ENCODE results near the gene B4GALT5. TPM values are rescaled to one million over a fixed set of nuclear protein-coding genes. Genes with fewer than 3 reads are reported as not detected.
"Not testable (repeated sequence)": the region's sequence is repeated elsewhere in the genome, so short reads cannot be mapped to it uniquely, and the experiment has no call there.

Gene B4GALT5
- total and polyA plus RNA-seq, 5 donors from 2014 or later = 0.45 to 13.6 (median 1.1) TPM

- H3K27ac ChIP-seq (ENCODE audit: insufficient read depth, low read length, poor library complexity, severe bottlenecking) = no peak overlapping the region
- H3K36me3 Mint-ChIP-seq = no peaks in the 10 kb centered on the region
- H3K4me1 ChIP-seq (ENCODE audit: control insufficient read depth, insufficient read depth, low read length, poor library complexity, severe bottlenecking) = peaks cover 15% of the 10 kb centered on the region
- no peaks in the 10 kb centered on the region for H3K27me3 ChIP-seq (ENCODE audit: control insufficient read depth, insufficient read depth, low read length)
- H3K36me3 ChIP-seq (ENCODE audit: control insufficient read depth, insufficient read depth, low read length) = no peaks in the 10 kb centered on the region
- no peaks in the 10 kb centered on the region for H3K9me3 Mint-ChIP-seq
- H3K27me3 Mint-ChIP-seq = peaks cover 4% of the 10 kb centered on the region
- DNase-seq (no peak), ATAC-seq (ENCODE audit: low read depth in 2 of 2) (no peak)
- H3K4me3 Mint-ChIP-seq = no peak overlapping the region
- no peak overlapping the region for H3K4me3 ChIP-seq (ENCODE audit: low read depth, low read length)
- no peak overlapping the region for H3K27ac Mint-ChIP-seq
- H3K9me3 ChIP-seq (ENCODE audit: control insufficient read depth in 2 of 2, low read length in 2 of 2) = no peaks in the 10 kb centered on the region
- peaks cover 0 to 15% (median 13%) of the 10 kb centered on the region in 4 donors for H3K4me1 Mint-ChIP-seq
Observed at GRCh38 chr20:49612127-49612738, 101.4 kb downstream of the B4GALT5 start.

GRCh38 chr20:49611539-49612126 lies 102.0 kb downstream of the B4GALT5 start:
- H3K27ac ChIP-seq (ENCODE audit: insufficient read depth, low read length, poor library complexity, severe bottlenecking); H3K27me3 Mint-ChIP-seq; H3K27me3 ChIP-seq (ENCODE audit: control insufficient read depth, insufficient read depth, low read length); H3K9me3 Mint-ChIP-seq; H3K36me3 ChIP-seq (ENCODE audit: control insufficient read depth, insufficient read depth, low read length); H3K9me3 ChIP-seq (ENCODE audit: control insufficient read depth in 2 of 2, low read length in 2 of 2); H3K4me3 ChIP-seq (ENCODE audit: low read depth, low read length); H3K4me3 Mint-ChIP-seq; DNase-seq; H3K36me3 Mint-ChIP-seq; ATAC-seq (ENCODE audit: low read depth in 2 of 2); H3K27ac Mint-ChIP-seq: not testable (repeated sequence)
- peaks cover 15% of the 10 kb centered on the region for H3K4me1 ChIP-seq (ENCODE audit: control insufficient read depth, insufficient read depth, low read length, poor library complexity, severe bottlenecking)
- peaks cover 0 to 15% (median 13%) of the 10 kb centered on the region in 4 donors for H3K4me1 Mint-ChIP-seq

GRCh38 chr20:49610691-49611538 lies 102.8 kb downstream of the B4GALT5 start:
- Histone ChIP-seq H3K27ac (ENCODE audit: insufficient read depth, low read length, poor library complexity, severe bottlenecking) (no peak overlapping the region), H3K4me3 (ENCODE audit: low read depth, low read length) (no peak overlapping the region), H3K36me3 (ENCODE audit: control insufficient read depth, insufficient read depth, low read length) (no peaks in the 10 kb centered on the region), H3K4me1 (ENCODE audit: control insufficient read depth, insufficient read depth, low read length, poor library complexity, severe bottlenecking) (peaks cover 15% of the 10 kb centered on the region), H3K9me3 (ENCODE audit: control insufficient read depth in 2 of 2, low read length in 2 of 2) (no peaks in the 10 kb centered on the region), H3K27me3 (ENCODE audit: control insufficient read depth, insufficient read depth, low read length) (no peaks in the 10 kb centered on the region)
- H3K4me1 Mint-ChIP-seq = peaks cover 0 to 15% (median 13%) of the 10 kb centered on the region in 4 donors
- no peaks in the 10 kb centered on the region for H3K9me3 Mint-ChIP-seq
- H3K36me3 Mint-ChIP-seq = no peaks in the 10 kb centered on the region
- H3K27me3 Mint-ChIP-seq = peaks cover 4% of the 10 kb centered on the region
- H3K27ac Mint-ChIP-seq = peak overlapping the region in 1 of 3 donors; percentile 84
- peak; percentile 61 to 69 for ATAC-seq (ENCODE audit: low read depth in 2 of 2)
- H3K4me3 Mint-ChIP-seq = peak overlapping the region in 3 of 4 donors; percentile 46 to 74 (median 69)
- peak; percentile 60 to 77 (median 69) for DNase-seq

DNA sequence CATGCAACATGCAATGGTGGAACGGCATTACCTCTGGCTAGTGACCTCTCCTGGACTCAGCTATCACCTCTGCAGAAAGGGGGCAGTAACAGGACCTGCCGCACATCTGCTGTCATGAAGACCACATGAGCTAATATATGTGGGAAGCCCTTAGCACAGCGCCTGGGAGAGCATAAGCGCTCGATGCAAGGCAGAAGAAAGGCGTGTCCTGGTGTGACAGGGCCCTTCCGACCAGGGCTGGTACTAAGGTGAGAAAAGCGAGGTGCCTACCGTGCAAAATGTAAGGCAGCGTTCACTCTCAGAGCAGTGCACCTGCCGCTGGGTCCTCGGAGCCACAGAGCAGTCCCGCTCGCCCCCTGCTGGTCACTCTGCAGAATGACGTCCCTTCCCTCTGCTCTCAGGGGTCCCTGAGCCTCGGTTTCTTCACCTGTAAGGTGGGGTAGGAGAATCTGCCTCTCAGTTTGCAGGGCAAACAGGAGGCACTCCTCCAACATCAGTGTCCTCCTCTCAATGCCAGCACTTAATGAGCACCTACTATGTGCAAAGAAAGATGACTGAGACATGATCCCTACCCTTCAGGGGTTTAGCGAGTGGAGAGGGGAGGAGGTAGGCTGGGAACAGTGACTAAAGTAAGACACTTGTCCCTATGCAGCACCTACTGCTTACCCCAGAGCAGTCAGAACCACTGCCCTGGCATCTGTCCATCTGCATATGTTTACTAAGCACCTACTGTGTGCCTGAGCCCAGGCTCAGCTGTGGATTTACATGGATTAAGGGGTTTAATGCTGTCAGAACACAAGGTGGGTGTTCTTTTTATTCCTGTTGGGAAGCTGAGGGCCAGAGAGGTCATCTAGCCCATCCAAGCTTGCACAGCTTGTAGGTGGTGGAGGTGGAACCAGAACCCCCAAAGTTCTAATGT lies 104.7 kb downstream of the B4GALT5 start:
- ATAC-seq (ENCODE audit: low read depth in 2 of 2) (peak; percentile 85 to 89), DNase-seq (peak; percentile 50 to 88 (median 76))
- Histone ChIP-seq H3K36me3 (ENCODE audit: control insufficient read depth, insufficient read depth, low read length) (no peaks in the 10 kb centered on the region), H3K27me3 (ENCODE audit: control insufficient read depth, insufficient read depth, low read length) (no peaks in the 10 kb centered on the region), H3K9me3 (ENCODE audit: control insufficient read depth in 2 of 2, low read length in 2 of 2) (no peaks in the 10 kb centered on the region), H3K4me1 (ENCODE audit: control insufficient read depth, insufficient read depth, low read length, poor library complexity, severe bottlenecking) (peaks cover 15% of the 10 kb centered on the region), H3K27ac (ENCODE audit: insufficient read depth, low read length, poor library complexity, severe bottlenecking) (no peak overlapping the region), H3K4me3 (ENCODE audit: low read depth, low read length) (peak overlapping the region; percentile 39)
- peaks cover 4% of the 10 kb centered on the region for H3K27me3 Mint-ChIP-seq
- peak overlapping the region in 1 of 3 donors; percentile 71 for H3K27ac Mint-ChIP-seq
- peak overlapping the region; percentile 22 to 63 (median 24) for H3K4me3 Mint-ChIP-seq
- H3K36me3 Mint-ChIP-seq = no peaks in the 10 kb centered on the region
- H3K9me3 Mint-ChIP-seq = no peaks in the 10 kb centered on the region
- peaks cover 0 to 15% (median 13%) of the 10 kb centered on the region in 4 donors for H3K4me1 Mint-ChIP-seq

- no peak overlapping the region for H3K27ac Mint-ChIP-seq
- H3K36me3 Mint-ChIP-seq = no peaks in the 10 kb centered on the region
- no peak for ATAC-seq (ENCODE audit: low read depth in 2 of 2)
- H3K4me3 Mint-ChIP-seq = no peak overlapping the region
- H3K27me3 ChIP-seq (ENCODE audit: control insufficient read depth, insufficient read depth, low read length) = no peaks in the 10 kb centered on the region
- H3K4me3 ChIP-seq (ENCODE audit: low read depth, low read length) = no peak overlapping the region
- no peaks in the 10 kb centered on the region for H3K9me3 Mint-ChIP-seq
- peaks cover 15% of the 10 kb centered on the region for H3K4me1 ChIP-seq (ENCODE audit: control insufficient read depth, insufficient read depth, low read length, poor library complexity, severe bottlenecking)
- no peaks in the 10 kb centered on the region for H3K36me3 ChIP-seq (ENCODE audit: control insufficient read depth, insufficient read depth, low read length)
- H3K27me3 Mint-ChIP-seq = peaks cover 4% of the 10 kb centered on the region
- peaks cover 0 to 15% (median 13%) of the 10 kb centered on the region in 4 donors for H3K4me1 Mint-ChIP-seq
- H3K27ac ChIP-seq (ENCODE audit: insufficient read depth, low read length, poor library complexity, severe bottlenecking) = no peak overlapping the region
- no peaks in the 10 kb centered on the region for H3K9me3 ChIP-seq (ENCODE audit: control insufficient read depth in 2 of 2, low read length in 2 of 2)
- no peak for DNase-seq
Observed at GRCh38 chr20:49607568-49607967, 106.1 kb downstream of the B4GALT5 start.

DNA sequence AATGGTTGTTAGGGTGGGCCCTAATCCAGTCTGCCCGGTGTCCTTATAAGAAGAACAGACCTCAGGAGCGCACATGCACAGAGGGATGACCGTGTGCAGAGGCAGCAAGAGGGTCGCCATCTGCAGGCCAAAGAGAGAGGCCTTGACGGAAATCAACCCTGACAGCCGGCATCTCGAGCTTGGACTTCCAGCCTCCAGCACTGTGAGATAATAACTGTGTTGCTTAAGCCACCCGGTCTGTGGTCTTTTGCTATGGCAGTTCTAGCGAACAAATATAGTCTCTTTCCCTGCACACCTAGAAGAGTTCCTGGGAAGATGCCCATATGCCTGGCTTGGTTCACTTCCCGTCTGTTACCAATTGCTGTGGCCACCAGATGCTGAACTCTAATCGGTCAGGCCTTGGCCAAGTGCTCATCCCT lies 110.5 kb downstream of the B4GALT5 start:
- H3K36me3 ChIP-seq (ENCODE audit: control insufficient read depth, insufficient read depth, low read length) = no peaks in the 10 kb centered on the region
- no peaks in the 10 kb centered on the region for H3K27me3 Mint-ChIP-seq
- no peaks in the 10 kb centered on the region for H3K4me1 ChIP-seq (ENCODE audit: control insufficient read depth, insufficient read depth, low read length, poor library complexity, severe bottlenecking)
- no peaks in the 10 kb centered on the region for H3K9me3 ChIP-seq (ENCODE audit: control insufficient read depth in 2 of 2, low read length in 2 of 2)
- no peaks in the 10 kb centered on the region for H3K36me3 Mint-ChIP-seq
- H3K4me3 ChIP-seq (ENCODE audit: low read depth, low read length) = no peak overlapping the region
- H3K27ac ChIP-seq (ENCODE audit: insufficient read depth, low read length, poor library complexity, severe bottlenecking) = no peak overlapping the region
- H3K4me3 Mint-ChIP-seq = no peak overlapping the region
- peak in 1 of 3 donors; percentile 34 for DNase-seq
- ATAC-seq (ENCODE audit: low read depth in 2 of 2) = no peak
- no peak overlapping the region for H3K27ac Mint-ChIP-seq
- no peaks in the 10 kb centered on the region for H3K27me3 ChIP-seq (ENCODE audit: control insufficient read depth, insufficient read depth, low read length)
- peaks cover 0 to 1% (median under 1%) of the 10 kb centered on the region in 4 donors for H3K4me1 Mint-ChIP-seq
- H3K9me3 Mint-ChIP-seq = no peaks in the 10 kb centered on the region

Data from CD4-positive, CD25-positive, alpha-beta regulatory T cell (primary cell).